A673 (cell line): ENCODE measurements around the gene SOX15. TPM values are rescaled to one million over a fixed set of nuclear protein-coding genes. Genes with fewer than 3 reads are reported as not detected.

ENCODE experiments used
- BruUV-seq: library from RNA; stranded (reverse); fragments of 400-500 nt; replicated peaks from 2 replicates; lab custom pipeline; 2021; lab: Mats Ljungman, UMichigan
- CTCF ChIA-PET: fragments of 300-600 bp; sonication (Branson Sonifier 250); formaldehyde crosslinking; loops from one replicate; lab custom pipeline; 2022; ENCODE audit warnings: antibody characterized with exemption; lab: Charles Lee
- POLR2A ChIA-PET: fragments of 300-600 bp; sonication (Branson Sonifier 250); formaldehyde crosslinking; loops from one replicate; lab custom pipeline; 2022; ENCODE audit warnings: antibody characterized with exemption; ENCODE audit not compliant: low non-redundant PET; lab: Charles Lee
- DNase-seq: peaks from one replicate; pipeline ENCODE4 v3.0.0-alpha.2; 2015; ENCODE audit warnings: low spot score
- H3K27ac ChIP-seq: fragments of 200-600 bp; sonication (generic); 2 replicates; pipeline ENCODE4 v1.5.1; 2016; ENCODE audit warnings: mixed run types, low read depth, mild to moderate bottlenecking, mixed read lengths, antibody characterized with exemption, low read length; ENCODE audit not compliant: poor library complexity, severe bottlenecking
- H3K27me3 ChIP-seq: fragments of 200-600 bp; sonication (generic); replicated peaks from 2 replicates; pipeline ENCODE4 v1.6.1; 2017; ENCODE audit warnings: mixed run types, low read depth, mild to moderate bottlenecking, mixed read lengths, antibody characterized with exemption, low read length; ENCODE audit not compliant: insufficient read depth, poor library complexity
- H3K36me3 ChIP-seq: fragments of 200-600 bp; sonication (generic); 2 replicates; pipeline ENCODE4 v1.6.1; 2016; ENCODE audit warnings: mixed run types, mild to moderate bottlenecking, mixed read lengths, antibody characterized with exemption, low read length; ENCODE audit not compliant: insufficient read depth, poor library complexity, severe bottlenecking
- H3K4me1 ChIP-seq: fragments of 200-600 bp; sonication (generic); 2 replicates; pipeline ENCODE4 v1.6.1; 2017; ENCODE audit warnings: mixed run types, mild to moderate bottlenecking, mixed read lengths, antibody characterized with exemption, low read length; ENCODE audit not compliant: insufficient read depth, poor library complexity, severe bottlenecking
- H3K4me3 ChIP-seq: fragments of 200-600 bp; sonication (generic); 2 replicates; pipeline ENCODE4 v1.5.1; 2016; ENCODE audit warnings: low read depth, mixed run types, mild to moderate bottlenecking, mixed read lengths, low read length; ENCODE audit not compliant: poor library complexity, severe bottlenecking
- H3K9me3 ChIP-seq: fragments of 200-600 bp; sonication (generic); 2 replicates; pipeline ENCODE4 v1.6.1; 2016; ENCODE audit warnings: mixed run types, low read depth, mild to moderate bottlenecking, mixed read lengths, antibody characterized with exemption, low read length; ENCODE audit not compliant: poor library complexity, severe bottlenecking
- CTCF ChIP-seq: fragments of 300-800, 200-600 bp; sonication (generic); conservative IDR thresholded peaks from 2 replicates; pipeline ENCODE4 v1.5.1; 2017; ENCODE audit warnings: low read depth, mild to moderate bottlenecking, antibody characterized with exemption, low read length, moderate library complexity, mixed read lengths
- EZH2 ChIP-seq: fragments of 200-600 bp; sonication (generic); IDR thresholded peaks from 2 replicates; pipeline ENCODE4 v1.6.1; 2017; ENCODE audit warnings: borderline replicate concordance, low read depth, mild to moderate bottlenecking, mixed read lengths, antibody characterized with exemption, low read length; ENCODE audit not compliant: poor library complexity, severe bottlenecking
- intact Hi-C: fragments of 100-400 bp; cut with micrococcal nuclease; formaldehyde crosslinking; loops from one replicate; pipeline ENCODE4 v1.10.0; 2022; ENCODE audit not compliant: unreplicated experiment
- total RNA-seq: library from RNA; stranded (reverse); gene quantifications from 2 replicates; pipeline ENCODE4 v1.2.3, GENCODE V29; 2021

SOX15 gene
- total RNA-seq, 1 experiment from 2014 or later: 1.3 TPM

GRCh38 chr17:7559320-7560171 lies 30.3 kb downstream of the SOX15 start:
- H3K4me1 ChIP-seq: peaks cover 33% of the 10 kb centered on the region
- no TSS peak for BruUV-seq
- H3K27ac ChIP-seq: peak overlapping the region; percentile 92
- ChIA-PET POLR2A (interaction anchor here (0.5 kb wide), 2 partner anchors 74 to 76 kb away, joined by 3 to 9 read pairs; partner anchors contain the start of gene POLR2A), CTCF (interaction anchor here (0.5 to 1.8 kb wide), 17 partner anchors 11 to 293 kb away, joined by 3 to 32 read pairs (median 4); partner anchors contain the start of genes DNAH2, FGF11, NEURL4 and SLC2A4)
- no peak overlapping the region for H3K4me3 ChIP-seq
- no peak for DNase-seq
- no peak for TF ChIP-seq CTCF
- no peak for TF ChIP-seq EZH2
- peaks cover 14% of the 10 kb centered on the region for H3K36me3 ChIP-seq
- no peaks in the 10 kb centered on the region for H3K9me3 ChIP-seq
- no peaks in the 10 kb centered on the region for H3K27me3 ChIP-seq
- intact Hi-C loops: loop anchor here (2.0 kb wide), 2 partner anchors 123 to 203 kb away; no protein-coding TSS in a partner anchor

GRCh38 chr17:7558544-7559319 lies 31.2 kb downstream of the SOX15 start, which contains the start of gene TNFSF13:
Gene TNFSF13, plus strand, starts transcription at chr17:7558750. Its CDS starts 290 bp downstream, at chr17:7559040.
- POLR2A ChIA-PET: interaction anchor here (0.5 kb wide), 1 partner anchor 75 kb away, joined by 9 read pairs; the partner anchor contains the start of gene POLR2A
- no peak within 1 kb of the TSS for H3K4me3 ChIP-seq
- CTCF ChIA-PET: interaction anchor here (0.5 kb wide), 1 partner anchor 229 kb away, joined by 4 read pairs; the partner anchor contains the start of gene NEURL4
- no peaks in the 10 kb centered on the region for H3K27me3 ChIP-seq
- intact Hi-C loops: no loop called here
- peak within 1 kb of the TSS; percentile 68 for H3K27ac ChIP-seq
- no peak for TF ChIP-seq EZH2
- DNase-seq: no peak
- no peaks in the 10 kb centered on the region for H3K9me3 ChIP-seq
- peaks cover 33% of the 10 kb centered on the region for H3K4me1 ChIP-seq
- no TSS peak for BruUV-seq
- H3K36me3 ChIP-seq: peaks cover 5% of the 10 kb centered on the region

- POLR2A ChIA-PET: no interaction called here
- no peaks in the 10 kb centered on the region for H3K27me3 ChIP-seq
- H3K36me3 ChIP-seq: no peaks in the 10 kb centered on the region
- CTCF ChIA-PET: interaction anchor here (0.5 kb wide), 1 partner anchor 229 kb away, joined by 4 read pairs; the partner anchor contains the start of gene NEURL4
- intact Hi-C loops: no loop called here
- peaks cover 26% of the 10 kb centered on the region for H3K4me1 ChIP-seq
- no TSS peak for BruUV-seq
- peak overlapping the region; percentile 68 for H3K27ac ChIP-seq
- TF ChIP-seq EZH2: no peak
- no peak for TF ChIP-seq CTCF
- H3K4me3 ChIP-seq: no peak overlapping the region
- peak; percentile 60 for DNase-seq
- no peaks in the 10 kb centered on the region for H3K9me3 ChIP-seq
These were observed 31.9 kb downstream of the SOX15 start for GRCh38 chr17:7557775-7558543.
